Amniotic stem cell (primary cell): ENCODE results near the gene TMPRSS11B.
"Not testable (repeated sequence)": the region's sequence is repeated elsewhere in the genome, so short reads cannot be mapped to it uniquely, and the experiment has no call there.

Experiments
- DNase-seq: peaks from one replicate; lab custom pipeline; 2025; lab: John Stamatoyannopoulos, UW

The TMPRSS11B gene

GRCh38 chr4:68218044-68218443 is 27.4 kb downstream of the TMPRSS11B start:
- no peak for DNase-seq

DNA sequence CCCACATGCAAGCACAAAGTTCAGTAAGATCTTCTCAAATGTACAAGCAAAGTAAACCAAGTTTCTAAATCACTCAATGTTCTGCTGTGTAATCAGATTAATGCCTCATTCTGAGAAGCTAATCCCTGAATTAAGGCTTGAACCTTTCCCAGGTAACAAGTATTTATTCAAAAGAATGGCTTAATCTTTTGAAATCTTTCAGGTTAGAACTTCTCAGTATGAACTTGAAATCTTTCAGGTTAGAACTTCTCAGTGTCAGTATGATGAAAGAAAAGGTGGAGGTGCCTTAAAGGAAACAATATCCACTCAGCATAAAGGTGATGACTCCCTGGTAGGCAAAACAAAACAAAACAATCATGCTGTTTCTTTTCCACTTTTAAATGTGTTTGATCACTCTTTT is 29.0 kb downstream of the TMPRSS11B start:
- DNase-seq: no peak

DNA sequence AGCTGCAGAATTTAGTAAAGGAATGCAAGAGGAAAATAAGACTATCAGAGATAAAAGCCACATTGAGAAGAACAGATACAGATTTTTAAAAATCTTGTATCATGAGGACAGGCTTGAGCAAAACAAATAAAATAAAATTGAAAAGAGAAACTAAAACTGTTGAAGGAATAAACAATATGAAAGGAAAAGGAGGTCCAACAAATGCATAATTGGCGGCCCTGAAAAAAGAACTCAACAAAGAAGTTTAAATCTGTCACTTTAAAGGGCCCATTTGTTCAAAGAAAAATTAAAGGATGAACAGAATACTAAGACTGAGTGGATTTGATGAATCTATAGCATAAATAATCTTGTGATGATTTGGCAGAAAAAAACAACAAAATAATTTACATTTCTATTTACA is 36.5 kb downstream of the TMPRSS11B start:
- no peak for DNase-seq

DNA sequence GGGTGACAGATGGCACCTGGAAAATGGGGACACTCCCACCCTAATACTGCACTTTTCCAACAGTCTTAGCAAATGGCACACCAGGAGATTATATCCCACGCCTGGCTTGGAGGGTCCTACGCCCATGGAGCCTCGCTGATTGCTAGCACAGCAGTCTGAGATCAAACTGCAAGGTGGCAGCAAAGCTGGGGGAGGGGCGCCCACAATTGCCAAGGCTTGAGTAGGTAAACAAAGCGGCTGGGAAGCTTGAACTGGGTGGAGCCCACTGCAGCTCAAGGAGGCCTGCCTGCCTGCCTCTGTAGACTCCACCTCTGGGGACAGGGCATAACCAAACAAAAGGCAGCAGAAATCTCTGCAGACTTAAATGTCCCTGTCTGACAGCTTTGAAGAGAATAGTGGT is 51.2 kb downstream of the TMPRSS11B start:
- not testable (repeated sequence) for DNase-seq

DNA sequence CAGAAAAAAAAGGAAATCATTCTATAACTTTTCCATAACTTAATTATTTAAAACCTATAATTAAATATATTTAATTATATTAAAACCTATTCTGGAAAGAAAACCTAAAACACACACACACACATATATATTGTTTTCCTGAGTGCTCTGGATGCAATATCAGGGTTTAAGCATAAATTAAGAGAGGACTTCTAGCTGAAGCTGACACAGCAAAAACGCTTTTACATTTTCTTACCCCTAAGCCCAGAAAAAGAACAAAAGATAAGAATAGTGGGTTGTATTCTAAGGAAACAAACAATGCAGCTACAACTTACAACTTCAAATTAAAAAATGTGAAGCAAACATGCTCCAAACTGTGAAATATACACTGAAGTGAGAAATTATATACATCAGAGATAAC is 52.3 kb downstream of the TMPRSS11B start:
- DNase-seq: no peak

GRCh38 chr4:68187145-68187544 is 58.3 kb downstream of the TMPRSS11B start:
- DNase-seq: no peak

DNA sequence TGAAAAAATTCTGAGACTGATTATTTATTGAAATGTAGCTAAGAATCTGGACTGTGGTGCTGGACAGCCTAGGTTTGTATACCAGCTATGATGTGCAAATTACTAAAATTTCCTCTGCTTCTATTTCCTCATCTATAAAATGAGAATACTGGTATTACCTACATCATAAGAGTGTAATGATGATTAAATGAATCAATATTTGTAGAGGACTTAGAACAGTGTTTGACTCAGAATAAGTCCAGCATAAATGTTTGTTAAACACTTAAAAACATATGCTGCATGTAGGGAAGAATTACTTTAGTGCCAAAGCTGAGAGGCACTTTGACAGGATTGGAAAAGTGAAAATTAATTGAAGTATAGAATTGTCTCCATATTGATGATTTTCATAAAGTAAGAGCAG is 60.6 kb downstream of the TMPRSS11B start:
- DNase-seq: no peak

DNA sequence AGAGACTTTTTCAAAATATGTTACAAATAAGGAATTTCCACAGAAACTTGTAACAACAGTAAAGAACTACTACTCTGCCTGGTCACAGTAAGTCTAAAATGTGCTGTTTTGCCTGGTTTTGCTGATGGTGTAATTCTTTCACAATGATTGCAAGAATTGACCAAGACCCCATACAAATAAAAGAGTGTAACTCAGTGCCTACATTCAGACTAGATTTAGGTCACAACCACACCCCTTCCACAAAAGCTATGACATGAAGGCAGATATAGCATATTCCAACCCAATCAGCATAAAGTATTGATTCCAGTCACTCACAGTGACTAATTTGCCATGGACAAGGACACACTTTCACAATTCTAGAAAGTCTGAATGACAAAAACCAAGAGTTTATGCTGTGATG is 62.1 kb downstream of the TMPRSS11B start:
- no peak for DNase-seq

DNA sequence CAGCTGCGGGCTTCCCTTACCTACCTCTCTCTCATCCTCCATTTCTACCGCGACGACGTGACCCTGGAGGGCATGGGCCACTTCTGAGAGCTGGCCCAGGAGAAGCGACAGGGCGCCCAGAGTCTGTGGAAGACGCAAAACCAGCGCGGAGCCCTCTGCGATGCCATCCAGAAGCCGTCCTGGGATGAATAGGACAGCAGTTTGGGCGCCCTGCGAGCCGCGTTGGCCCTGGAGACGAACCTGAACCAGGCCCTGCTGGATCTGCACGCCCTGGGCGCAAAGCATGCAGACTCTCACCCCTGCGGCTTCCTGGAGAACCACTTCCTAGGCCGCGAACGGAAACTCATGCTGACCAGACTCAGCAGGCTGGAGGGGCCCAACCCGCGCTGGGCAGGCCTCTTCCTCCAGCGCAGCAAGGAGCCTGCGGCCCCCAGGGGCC is 63.1 kb downstream of the TMPRSS11B start:
- no peak for DNase-seq

GRCh38 chr4:68180849-68181526 is 64.5 kb downstream of the TMPRSS11B start:
- no peak for DNase-seq

GRCh38 chr4:68176904-68177303 is 68.6 kb downstream of the TMPRSS11B start:
- DNase-seq: no peak
